HG03520 (cell line): ENCODE data around the gene CYREN.
A peak's percentile ranks its signal among the peaks of the same experiment; 100 is the strongest.

Experiments used
- ATAC-seq: cut with Tn5 transposase; IDR thresholded peaks from one replicate; pipeline ENCODE4 v1.9.1; 2021; ENCODE audit warnings: mild to moderate bottlenecking, moderate library complexity; ENCODE audit not compliant: unreplicated experiment

Gene CYREN

GRCh38 chr7:135197906-135198655 is 27.6 kb upstream of the CYREN start:
- no peak for ATAC-seq

GRCh38 chr7:135197343-135197742 is 26.8 kb upstream of the CYREN start:
- no peak for ATAC-seq

- no peak for ATAC-seq
Measured at GRCh38 chr7:135195968-135196629, 25.6 kb upstream of the CYREN start.

- ATAC-seq = no peak
Measured at GRCh38 chr7:135195156-135195555, 24.6 kb upstream of the CYREN start.

GRCh38 chr7:135194494-135195095 is 24.1 kb upstream of the CYREN start:
- ATAC-seq = no peak

- ATAC-seq = no peak
Measured at GRCh38 chr7:135193615-135194081, 23.1 kb upstream of the CYREN start.

- no peak for ATAC-seq
Measured at GRCh38 chr7:135192914-135193536, 22.5 kb upstream of the CYREN start.

GRCh38 chr7:135190703-135191102 is 20.2 kb upstream of the CYREN start:
- ATAC-seq = no peak

GRCh38 chr7:135189961-135190360 is 19.5 kb upstream of the CYREN start:
- no peak for ATAC-seq

GRCh38 chr7:135189221-135189662 is 18.7 kb upstream of the CYREN start:
- no peak for ATAC-seq

- ATAC-seq = no peak
Measured at GRCh38 chr7:135188298-135188984, 17.9 kb upstream of the CYREN start.

GRCh38 chr7:135186841-135187253 is 16.3 kb upstream of the CYREN start:
- peak; percentile 72 for ATAC-seq

GRCh38 chr7:135186261-135186540 is 15.7 kb upstream of the CYREN start:
- ATAC-seq = no peak

- no peak for ATAC-seq
Measured at GRCh38 chr7:135185471-135186260, 15.2 kb upstream of the CYREN start.

- ATAC-seq = no peak
Measured at GRCh38 chr7:135184254-135184841, 13.8 kb upstream of the CYREN start.

- no peak for ATAC-seq
Measured at GRCh38 chr7:135183478-135183877, 13.0 kb upstream of the CYREN start.

GRCh38 chr7:135181929-135182678 is 11.6 kb upstream of the CYREN start:
- ATAC-seq = no peak

- no peak for ATAC-seq
Measured at GRCh38 chr7:135181261-135181928, 10.9 kb upstream of the CYREN start.

- ATAC-seq = no peak
Measured at GRCh38 chr7:135180122-135180521, 9.6 kb upstream of the CYREN start.
